LHCN-M2 (cell line): ENCODE data around the gene ADAMTS6. TPM values are rescaled to one million over a fixed set of nuclear protein-coding genes. Genes with fewer than 3 reads are reported as not detected.

ENCODE experiments used
- DNase-seq: peaks from one replicate; pipeline ENCODE4 v3.0.0-alpha.2; 2012; ENCODE audit warnings: low read depth
- total RNA-seq: library from RNA; depleted of rRNA; stranded (reverse); fragments of >200 nt; gene quantifications from 2 replicates; pipeline ENCODE4 v1.2.3, GENCODE V29; 2014

Gene ADAMTS6
- total RNA-seq, 1 experiment from 2014 or later, result 30.8 TPM

- DNase-seq, result no peak
Measured at GRCh38 chr5:65475336-65475735, 6.4 kb downstream of the ADAMTS6 start.

GRCh38 chr5:65474130-65474711 lies 7.5 kb downstream of the ADAMTS6 start:
- DNase-seq, result no peak

GRCh38 chr5:65468633-65469032 lies 13.1 kb downstream of the ADAMTS6 start:
- no peak for DNase-seq

GRCh38 chr5:65462139-65462705 lies 19.5 kb downstream of the ADAMTS6 start:
- no peak for DNase-seq

- DNase-seq, result no peak
Measured at GRCh38 chr5:65461490-65461889, 20.2 kb downstream of the ADAMTS6 start.

- DNase-seq, result no peak
Measured at GRCh38 chr5:65459995-65460394, 21.7 kb downstream of the ADAMTS6 start.

GRCh38 chr5:65455064-65455463 lies 26.7 kb downstream of the ADAMTS6 start:
- no peak for DNase-seq

GRCh38 chr5:65451436-65451835 lies 30.3 kb downstream of the ADAMTS6 start:
- no peak for DNase-seq

- DNase-seq, result no peak
Measured at GRCh38 chr5:65446682-65447081, 35.0 kb downstream of the ADAMTS6 start.

GRCh38 chr5:65441800-65442199 lies 39.9 kb downstream of the ADAMTS6 start:
- no peak for DNase-seq

- DNase-seq, result no peak
Measured at GRCh38 chr5:65440456-65440855, 41.3 kb downstream of the ADAMTS6 start.

- DNase-seq, result no peak
Measured at GRCh38 chr5:65434122-65434521, 47.6 kb downstream of the ADAMTS6 start.

- no peak for DNase-seq
Measured at GRCh38 chr5:65426656-65427055, 55.1 kb downstream of the ADAMTS6 start.

- no peak for DNase-seq
Measured at GRCh38 chr5:65423623-65424022, 58.1 kb downstream of the ADAMTS6 start.

- peak; percentile 63 for DNase-seq
Measured at GRCh38 chr5:65418661-65419060, 63.1 kb downstream of the ADAMTS6 start.

- DNase-seq, result no peak
Measured at GRCh38 chr5:65413822-65414221, 67.9 kb downstream of the ADAMTS6 start.

GRCh38 chr5:65412842-65413241 lies 68.9 kb downstream of the ADAMTS6 start:
- no peak for DNase-seq

- DNase-seq, result no peak
Measured at GRCh38 chr5:65411356-65411755, 70.4 kb downstream of the ADAMTS6 start.

GRCh38 chr5:65395526-65396155 lies 86.1 kb downstream of the ADAMTS6 start:
- peak; percentile 44 for DNase-seq

GRCh38 chr5:65394087-65394486 lies 87.6 kb downstream of the ADAMTS6 start:
- DNase-seq, result peak; percentile 96

- peak; percentile 44 for DNase-seq
Measured at GRCh38 chr5:65391591-65391990, 90.1 kb downstream of the ADAMTS6 start.

GRCh38 chr5:65390208-65390607 lies 91.5 kb downstream of the ADAMTS6 start:
- DNase-seq, result no peak

GRCh38 chr5:65383859-65384258 lies 97.9 kb downstream of the ADAMTS6 start:
- no peak for DNase-seq
